Bone marrow (tissue), 2 donors: ENCODE data around the gene PNMA3.
A peak's percentile ranks its signal among the peaks of the same experiment; 100 is the strongest.
"Not testable (repeated sequence)": the region's sequence is repeated elsewhere in the genome, so short reads cannot be mapped to it uniquely, and the experiment has no call there.

ENCODE experiments used
- DNase-seq, 2 donors: peaks; one replicate each; lab custom pipeline; 2025; lab: John Stamatoyannopoulos, UW

PNMA3 gene, protein sequence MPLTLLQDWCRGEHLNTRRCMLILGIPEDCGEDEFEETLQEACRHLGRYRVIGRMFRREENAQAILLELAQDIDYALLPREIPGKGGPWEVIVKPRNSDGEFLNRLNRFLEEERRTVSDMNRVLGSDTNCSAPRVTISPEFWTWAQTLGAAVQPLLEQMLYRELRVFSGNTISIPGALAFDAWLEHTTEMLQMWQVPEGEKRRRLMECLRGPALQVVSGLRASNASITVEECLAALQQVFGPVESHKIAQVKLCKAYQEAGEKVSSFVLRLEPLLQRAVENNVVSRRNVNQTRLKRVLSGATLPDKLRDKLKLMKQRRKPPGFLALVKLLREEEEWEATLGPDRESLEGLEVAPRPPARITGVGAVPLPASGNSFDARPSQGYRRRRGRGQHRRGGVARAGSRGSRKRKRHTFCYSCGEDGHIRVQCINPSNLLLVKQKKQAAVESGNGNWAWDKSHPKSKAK

DNA sequence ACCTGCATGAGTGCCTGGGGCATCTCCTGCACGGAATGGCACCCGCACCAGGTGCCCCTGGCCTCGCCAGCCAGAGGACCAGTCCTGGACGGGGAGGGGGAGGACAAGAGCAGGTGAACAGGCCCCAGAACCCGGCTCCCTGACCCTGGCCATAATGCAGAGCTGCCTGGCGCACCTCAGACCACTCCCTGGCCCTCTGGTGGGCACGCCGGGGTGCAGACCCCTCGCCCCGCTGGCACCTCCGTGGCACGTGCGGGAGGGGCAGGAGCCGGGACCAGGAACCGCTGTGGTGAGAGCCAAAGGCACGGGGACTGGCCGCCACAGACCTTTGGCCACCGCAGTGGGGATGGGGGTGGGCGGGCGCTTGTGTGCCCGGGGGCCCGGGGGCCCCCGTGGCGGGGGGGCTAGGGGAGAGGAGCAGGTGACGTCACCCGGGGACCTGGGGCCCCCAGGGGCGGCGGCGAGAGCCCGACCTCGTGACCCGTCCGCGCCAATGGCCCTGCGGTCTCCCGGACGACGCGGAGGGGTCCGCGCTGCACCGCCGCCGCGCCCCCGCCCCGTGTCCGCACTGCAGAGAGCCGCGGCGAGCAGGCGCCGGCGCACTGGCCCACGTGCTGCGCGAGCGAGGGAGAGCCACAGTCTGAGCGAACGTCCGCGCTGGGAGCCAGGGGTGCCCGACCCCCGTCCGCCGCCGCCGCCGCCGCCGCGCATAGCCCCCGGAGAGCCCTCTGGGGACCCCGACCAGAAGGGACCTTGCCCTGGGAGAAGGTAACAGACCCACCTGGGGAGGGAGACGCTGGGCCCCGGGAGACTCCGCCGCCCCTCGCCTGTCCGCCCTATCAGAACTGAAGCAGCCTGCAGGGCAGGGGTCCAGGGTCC is at the start of gene PNMA3:
Gene PNMA3, plus strand, starts transcription at position 600 of the 879 bp plus-strand sequence. CDS start 586 bp downstream, outside the sequence.
- no peak for DNase-seq

GRCh38 chrX:153017174-153017573 is 39.1 kb upstream of the PNMA3 start:
- not testable (repeated sequence) for DNase-seq

DNA sequence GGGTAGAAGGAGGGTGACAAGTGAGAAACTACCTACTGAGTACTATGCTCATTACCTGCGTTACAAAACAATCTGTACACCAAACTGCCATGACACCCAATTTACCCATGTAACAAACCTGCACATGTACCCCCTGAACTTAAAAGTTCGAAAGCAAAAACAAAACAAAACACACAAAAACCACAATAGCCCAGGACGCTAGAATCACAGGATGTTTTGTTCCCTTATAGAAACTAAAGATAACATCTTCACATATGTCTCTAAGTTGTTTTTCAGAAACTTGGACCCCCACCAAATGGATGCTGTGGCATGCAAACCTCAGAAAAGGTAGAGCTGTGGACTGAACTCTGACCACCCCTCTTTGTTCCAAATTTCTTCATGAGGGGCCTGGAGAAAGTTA is 37.1 kb upstream of the PNMA3 start:
- DNase-seq = no peak

DNA sequence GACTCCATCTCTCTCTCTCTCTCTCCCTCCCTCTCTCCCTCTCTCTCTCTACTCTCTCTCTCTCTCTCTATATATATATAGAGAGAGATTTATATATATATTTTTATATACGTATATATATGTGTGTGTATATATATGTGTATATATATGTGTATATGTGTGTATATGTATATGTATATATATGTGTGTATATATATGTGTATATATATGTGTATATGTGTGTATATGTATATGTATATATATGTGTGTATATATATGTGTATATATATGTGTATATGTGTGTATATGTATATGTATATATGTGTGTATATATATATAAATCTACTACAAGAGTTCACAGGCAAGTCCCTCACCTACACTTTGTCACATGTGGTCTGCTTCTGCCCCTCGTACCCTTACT is 29.8 kb upstream of the PNMA3 start:
- not testable (repeated sequence) for DNase-seq

DNA sequence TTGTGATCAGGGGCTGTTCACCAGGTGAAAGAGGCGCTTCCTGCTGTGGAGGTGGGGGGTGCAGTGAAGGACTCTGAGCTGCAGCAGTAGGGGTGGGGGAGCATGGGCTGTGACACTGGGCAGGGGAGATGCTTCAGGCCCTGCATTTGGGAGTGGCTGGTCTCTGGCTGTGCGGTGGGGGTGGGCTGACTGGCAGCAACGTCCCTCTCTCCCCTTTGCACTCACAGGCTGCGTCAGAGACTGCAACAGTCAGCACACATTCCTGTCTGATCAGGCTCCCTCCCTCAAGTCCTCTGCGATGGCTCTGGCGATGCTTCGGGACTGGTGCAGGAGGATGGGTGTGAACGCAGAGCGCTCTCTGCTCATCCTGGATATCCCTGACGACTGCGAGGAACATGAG is 27.8 kb upstream of the PNMA3 start:
- DNase-seq = not testable (repeated sequence)

DNA sequence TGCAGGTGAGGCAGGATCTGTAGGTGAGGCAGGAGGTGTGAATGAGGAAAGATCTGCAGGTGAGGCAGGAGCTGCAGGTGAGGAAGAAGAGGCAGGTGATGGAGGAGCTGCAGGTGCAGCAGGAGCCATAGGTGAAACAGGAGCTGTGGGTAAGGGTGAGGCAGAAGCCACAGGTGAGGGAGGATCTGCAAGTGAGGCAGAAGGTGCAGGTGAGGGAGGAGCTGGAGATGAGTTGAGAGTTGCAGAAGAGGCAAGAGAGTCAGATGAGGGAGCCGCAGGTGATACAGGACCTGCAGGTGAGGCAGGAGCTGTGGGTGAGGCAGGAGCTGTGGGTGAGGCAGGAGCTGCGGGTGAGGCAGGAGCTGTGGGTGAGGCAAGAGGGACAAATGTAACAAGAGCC is 27.1 kb upstream of the PNMA3 start:
- no peak for DNase-seq

DNA sequence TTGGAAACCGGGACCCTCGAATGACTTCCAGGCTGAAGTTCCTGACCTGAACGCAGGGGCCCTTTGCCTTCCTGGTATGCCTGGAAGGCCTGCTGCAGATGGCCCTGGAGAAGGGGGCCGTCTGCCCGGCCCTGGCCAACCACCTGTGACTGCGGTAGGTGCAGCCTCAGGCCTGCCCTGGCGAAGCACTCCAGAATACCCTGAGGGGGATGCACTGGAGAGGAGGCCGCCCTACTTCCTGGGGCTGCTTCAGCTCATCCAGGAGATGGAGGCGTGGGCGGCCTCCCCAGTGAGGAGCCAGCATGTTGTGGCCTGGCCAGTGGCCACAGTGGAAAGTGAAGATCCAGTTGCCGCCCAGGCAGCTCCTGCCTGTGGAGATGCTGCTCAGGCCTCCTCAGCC is 26.4 kb upstream of the PNMA3 start:
- DNase-seq = no peak

DNA sequence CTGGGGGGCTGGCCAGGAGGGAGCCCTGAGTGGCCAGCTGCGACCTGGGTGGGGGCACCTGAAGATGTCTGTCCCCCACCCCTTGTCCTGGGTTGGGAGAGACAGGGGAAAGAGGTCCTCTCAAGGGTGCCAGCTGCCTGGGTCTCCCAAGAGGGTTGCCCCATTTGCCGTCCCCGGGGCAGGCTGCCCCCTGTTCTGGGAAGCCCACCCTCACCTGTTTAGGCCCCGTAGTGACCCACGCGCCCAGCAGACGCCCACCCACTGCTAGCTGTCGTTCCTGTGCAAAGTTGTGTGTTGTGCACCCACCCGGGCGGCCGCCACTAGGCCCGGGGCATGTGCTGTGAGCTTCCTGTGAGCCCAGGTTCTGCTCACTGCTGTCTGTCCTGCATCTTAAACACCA is 25.5 kb upstream of the PNMA3 start:
- DNase-seq = no peak

DNA sequence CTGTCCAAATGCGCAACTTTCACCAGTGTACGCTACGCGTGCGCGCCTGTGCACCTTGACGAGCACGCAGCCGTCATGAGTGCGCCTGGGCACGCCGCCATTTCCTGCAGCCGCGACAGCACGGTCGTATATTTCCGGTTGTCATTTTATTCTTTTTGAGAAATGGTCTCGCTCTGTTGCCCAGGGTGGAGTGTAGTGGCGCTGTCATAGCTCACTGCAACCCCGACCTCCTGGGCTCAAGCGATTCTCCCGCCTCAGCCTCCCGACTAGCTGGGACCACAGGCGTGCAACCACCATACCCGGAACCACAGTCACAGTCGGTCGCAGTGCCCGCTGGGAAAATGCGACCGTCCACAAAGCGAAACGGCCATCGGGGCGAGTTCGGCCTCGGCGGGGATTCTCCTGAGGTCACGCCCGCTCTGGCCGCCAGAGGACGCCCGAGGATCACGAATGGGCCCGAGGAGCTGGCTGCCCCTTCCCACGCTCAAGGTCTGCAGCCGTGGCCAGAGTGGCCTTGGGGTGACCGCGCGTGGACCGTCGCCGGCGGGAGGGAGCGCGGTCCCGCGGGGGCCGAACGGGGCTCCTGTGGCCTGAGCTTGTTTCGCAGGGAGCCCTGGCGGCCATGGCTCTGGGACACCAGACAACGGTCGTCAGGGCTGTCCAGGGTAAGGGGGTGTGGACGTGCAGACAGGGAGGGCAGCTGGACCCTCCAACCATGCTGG is 23.7 kb upstream of the PNMA3 start:
- DNase-seq = peak; percentile 22 to 46

GRCh38 chrX:153049093-153049492 is 7.2 kb upstream of the PNMA3 start:
- no peak for DNase-seq

GRCh38 chrX:153052534-153052933 is 3.7 kb upstream of the PNMA3 start:
- no peak for DNase-seq

DNA sequence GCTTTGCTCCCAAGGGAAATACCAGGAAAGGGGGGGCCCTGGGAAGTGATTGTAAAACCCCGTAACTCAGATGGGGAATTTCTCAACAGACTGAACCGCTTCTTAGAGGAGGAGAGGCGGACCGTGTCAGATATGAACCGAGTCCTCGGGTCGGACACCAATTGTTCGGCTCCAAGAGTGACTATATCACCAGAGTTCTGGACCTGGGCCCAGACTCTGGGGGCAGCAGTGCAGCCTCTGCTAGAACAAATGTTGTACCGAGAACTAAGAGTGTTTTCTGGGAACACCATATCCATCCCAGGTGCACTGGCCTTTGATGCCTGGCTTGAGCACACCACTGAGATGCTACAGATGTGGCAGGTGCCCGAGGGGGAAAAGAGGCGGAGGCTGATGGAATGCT is 1.0 kb downstream of the PNMA3 start:
- no peak for DNase-seq

GRCh38 chrX:153059191-153060094 is 3.2 kb downstream of the PNMA3 start:
- no peak for DNase-seq

DNA sequence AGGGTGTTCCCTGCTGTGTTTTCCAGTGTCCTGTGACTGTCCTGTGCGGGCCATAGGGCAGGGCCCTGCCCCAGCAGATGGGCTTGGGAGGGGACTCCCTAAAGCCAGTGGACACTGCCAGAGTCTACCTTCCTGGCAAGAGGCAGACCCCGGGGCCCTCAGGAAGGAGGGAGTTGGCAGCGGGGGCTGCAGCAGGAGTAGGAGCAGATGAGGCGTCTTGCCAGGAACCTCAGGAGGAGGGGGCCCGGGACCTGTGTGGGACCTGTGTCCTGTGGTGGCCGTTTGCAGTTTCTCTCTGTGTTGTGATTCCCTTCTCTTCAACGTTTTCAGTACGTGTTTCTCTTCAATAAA is 3.8 kb downstream of the PNMA3 start:
- no peak for DNase-seq

DNA sequence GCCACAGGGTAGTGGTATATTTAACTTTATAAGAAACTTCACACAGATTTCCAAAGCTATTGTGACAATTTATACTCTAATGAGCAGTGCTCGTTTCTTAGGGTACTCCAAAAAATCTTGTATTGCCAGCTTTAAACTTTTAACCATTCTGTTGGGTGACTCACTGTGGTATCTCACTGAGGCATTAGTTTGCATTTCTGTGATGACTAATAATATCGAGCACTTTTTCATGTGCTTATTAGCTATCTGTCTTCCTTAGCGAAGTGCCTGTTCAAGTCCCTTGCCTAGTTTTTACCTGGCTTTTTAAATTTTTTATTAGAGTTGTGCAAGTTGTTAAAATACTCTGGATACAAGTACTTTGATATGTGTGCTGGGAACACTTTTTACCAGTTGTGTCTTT is 5.5 kb downstream of the PNMA3 start:
- no peak for DNase-seq

DNA sequence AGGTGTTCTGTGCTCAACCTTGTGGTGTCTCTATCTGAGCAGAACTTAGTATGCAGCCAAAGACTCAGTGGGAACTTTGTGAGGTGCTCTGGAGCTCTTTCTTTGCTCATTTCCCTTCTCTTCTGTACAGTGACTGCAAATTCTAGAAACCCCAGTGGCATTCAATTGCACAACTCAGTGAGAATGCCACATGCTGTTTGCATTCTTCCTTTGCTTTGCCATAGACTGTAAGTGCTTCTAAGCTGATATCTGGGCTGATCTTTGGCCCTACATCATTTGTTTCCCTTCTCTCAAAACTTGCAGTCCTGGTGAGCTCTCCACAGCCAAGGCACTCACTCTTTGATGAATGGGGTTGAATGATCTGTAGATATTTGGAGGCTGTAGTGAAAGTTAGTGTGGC is 7.0 kb downstream of the PNMA3 start:
- DNase-seq = no peak

DNA sequence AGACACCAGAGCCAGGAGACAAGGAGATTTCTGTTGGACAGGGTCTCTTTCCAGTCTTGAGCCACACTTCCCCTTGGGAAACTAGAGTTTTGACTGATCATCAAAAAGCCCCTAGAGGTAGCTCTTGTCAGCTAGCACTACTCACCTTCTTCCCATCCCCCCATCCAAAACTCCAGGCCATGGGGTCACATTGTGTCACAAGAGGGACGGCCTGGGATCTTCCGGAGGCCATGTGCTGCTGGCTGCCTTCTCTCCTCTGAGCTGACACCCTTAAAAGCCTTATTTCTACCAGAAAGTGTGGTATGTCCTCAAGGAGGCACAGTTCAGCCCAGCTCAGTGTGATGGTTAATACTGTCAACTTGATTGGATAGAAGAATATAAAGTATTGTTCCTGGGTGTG is 7.8 kb downstream of the PNMA3 start:
- no peak for DNase-seq

DNA sequence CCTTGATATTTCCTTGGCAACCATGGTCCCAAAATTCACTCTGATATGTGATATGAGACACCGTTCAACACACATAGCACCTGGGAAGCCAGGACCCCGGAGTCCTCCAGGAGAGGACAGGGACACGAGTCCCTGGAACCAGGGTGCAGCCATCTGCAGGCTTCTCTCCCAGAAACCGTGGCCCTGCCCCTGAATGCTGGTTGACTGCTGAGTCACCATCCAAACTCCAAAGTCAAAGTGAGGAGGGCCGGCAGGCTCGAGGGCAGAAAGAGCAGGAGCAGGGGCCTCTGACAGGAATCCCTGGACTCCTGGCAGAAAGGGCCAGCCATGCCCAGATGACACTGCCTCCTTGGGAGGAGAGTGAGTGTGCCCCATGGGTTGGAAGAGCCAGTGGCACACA is 9.1 kb downstream of the PNMA3 start:
- no peak for DNase-seq

- DNase-seq = not testable (repeated sequence)
These were observed 10.1 kb downstream of the PNMA3 start for GRCh38 chrX:153066402-153066801.

GRCh38 chrX:153071909-153072583 is 15.8 kb downstream of the PNMA3 start, which contains the start of gene PNMA6A:
Gene PNMA6A (plus strand): TSS chrX:153072454. CDS start chrX:153073063, 609 bp downstream.
- not testable (repeated sequence) for DNase-seq

- not testable (repeated sequence) for DNase-seq
These were observed 17.1 kb downstream of the PNMA3 start for GRCh38 chrX:153073331-153073730.
